Testis (tissue), 3 donors: Measurements from ENCODE around the gene TP53BP2. TPM values are rescaled to one million over a fixed set of nuclear protein-coding genes. Genes with fewer than 3 reads are reported as not detected.

Source experiments
- DNase-seq: peaks from one replicate; pipeline ENCODE4 v3.0.0-alpha.2; 2019
- H3K27ac ChIP-seq, 2 donors: fragments of 200-600 bp; sonication (generic); one replicate each; pipeline ENCODE4 v1.5.1; 2019
- H3K27me3 ChIP-seq: fragments of 200-600 bp; sonication (generic); one replicate; pipeline ENCODE4 v1.5.1; 2019
- H3K36me3 ChIP-seq: fragments of 200-600 bp; sonication (generic); one replicate; pipeline ENCODE4 v1.5.1; 2017; ENCODE audit warnings: low read depth; ENCODE audit errors: missing control alignments
- H3K4me1 ChIP-seq: fragments of 200-600 bp; sonication (generic); one replicate; pipeline ENCODE4 v1.5.1; 2019
- H3K4me3 ChIP-seq, 2 donors: fragments of 200-600 bp; sonication (generic); one replicate each; pipeline ENCODE4 v1.5.1; 2017 to 2019
- H3K9me3 ChIP-seq: fragments of 200-600 bp; sonication (generic); one replicate; pipeline ENCODE4 v1.5.1; 2017
- CTCF ChIP-seq, 3 experiments: fragments of 450-650 bp in 2 of 3; fragments of 200-600 bp in 1 of 3; sonication (generic) in 1 of 3; IDR thresholded peaks; one replicate each; pipeline ENCODE4 v1.5.1; 2016 to 2019; ENCODE audit warnings: antibody characterized with exemption in 3 of 3, mild to moderate bottlenecking in 2 of 3, moderate library complexity in 1 of 3
- POLR2A ChIP-seq: fragments of 450-650 bp; IDR thresholded peaks from one replicate; pipeline ENCODE4 v1.6.1; 2017; ENCODE audit warnings: antibody characterized with exemption, mild to moderate bottlenecking, moderate library complexity
- WGBS, 2 donors: methylation state at CpG; one replicate each; pipeline ENCODE4 v1.1.5; 2018; 5-methylcytosine and 5-hydroxymethylcytosine counted together
- intact Hi-C: fragments of 100-400 bp; cut with DNase I; formaldehyde crosslinking; loops from one replicate; pipeline ENCODE4 v1.15.1; 2023; ENCODE audit warnings: low total_unique reads
- polyA plus RNA-seq: library from polyadenylated mRNA; stranded (reverse); fragments of 350-450 nt; fragmentation: Illumina TruSeq; extraction: RNeasy Lipid Tissue Mini Kit (QIAGEN cat#74804); gene quantifications from one replicate; pipeline ENCODE4 v1.2.3, GENCODE V29; 2014; ENCODE audit warnings: low read depth, low replicate concordance; ENCODE audit not compliant: insufficient read depth
- total RNA-seq, 2 donors: library from RNA; depleted of rRNA; stranded (reverse); fragments of >200 nt; gene quantifications; one replicate each; pipeline ENCODE4 v1.2.3, GENCODE V29; 2016

Gene TP53BP2
- total and polyA plus RNA-seq, 3 donors from 2014 or later: 29.6 to 99.3 (median 64.3) TPM

DNA sequence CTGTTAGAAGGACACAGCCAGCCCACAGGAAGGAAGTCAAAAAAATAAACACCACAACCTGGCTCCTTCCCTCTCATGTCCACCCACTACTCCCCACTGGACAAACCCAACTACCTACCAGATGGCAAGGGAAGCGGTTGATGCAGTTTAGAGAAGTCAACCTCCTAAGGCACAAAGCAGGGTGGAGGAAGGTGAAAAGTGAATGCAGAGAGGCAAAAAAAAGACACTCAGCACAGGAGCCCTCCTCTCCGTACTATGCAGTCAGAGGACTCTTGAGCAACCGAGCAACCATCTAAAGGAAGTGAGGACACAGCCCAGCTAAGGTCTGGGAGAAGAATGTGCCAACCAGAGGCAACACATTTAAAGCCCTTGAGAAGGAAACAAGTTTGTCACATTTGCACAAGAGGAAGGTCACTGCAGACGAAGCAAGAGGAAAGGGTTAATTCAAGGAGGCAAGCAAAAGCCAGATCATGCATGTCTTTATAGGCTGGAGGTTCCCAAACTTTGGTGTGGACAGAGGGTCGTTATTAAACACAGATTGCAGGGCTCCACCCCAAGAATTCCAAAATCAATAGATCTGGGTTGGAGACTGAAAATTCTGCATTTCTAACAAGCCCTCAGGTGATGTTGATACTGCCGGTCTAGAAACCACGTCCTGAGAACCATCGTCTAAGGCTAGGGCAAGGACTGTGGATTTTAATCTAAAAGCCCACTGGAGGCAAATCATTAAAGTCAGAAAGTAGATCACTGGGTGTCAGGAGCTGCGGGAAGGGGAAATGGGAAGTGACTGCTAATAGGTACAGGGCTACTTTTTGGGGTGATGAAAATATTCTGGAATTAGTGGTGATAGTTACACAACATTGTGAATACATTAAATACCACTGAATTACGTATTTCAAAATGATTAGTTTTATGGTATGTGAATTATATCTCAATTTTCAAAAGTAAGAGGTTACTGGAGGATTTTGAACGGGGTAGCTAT is 19.7 kb downstream of the TP53BP2 start:
- H3K36me3 ChIP-seq: no peaks in the 10 kb centered on the region
- no peak overlapping the region for H3K27ac ChIP-seq
- no peak overlapping the region for H3K4me3 ChIP-seq
- WGBS, 2 donors: 77 to 82% methylated on average over 11 of the region's 11 CpGs
- intact Hi-C loops: no loop called here
- no peaks in the 10 kb centered on the region for H3K9me3 ChIP-seq
- H3K4me1 ChIP-seq: peaks cover 11% of the 10 kb centered on the region
- H3K27me3 ChIP-seq: no peaks in the 10 kb centered on the region
- TF ChIP-seq POLR2A (no peak), CTCF (IDR thresholded peaks at IDR 0.05) (no peak)
- no peak for DNase-seq

DNA sequence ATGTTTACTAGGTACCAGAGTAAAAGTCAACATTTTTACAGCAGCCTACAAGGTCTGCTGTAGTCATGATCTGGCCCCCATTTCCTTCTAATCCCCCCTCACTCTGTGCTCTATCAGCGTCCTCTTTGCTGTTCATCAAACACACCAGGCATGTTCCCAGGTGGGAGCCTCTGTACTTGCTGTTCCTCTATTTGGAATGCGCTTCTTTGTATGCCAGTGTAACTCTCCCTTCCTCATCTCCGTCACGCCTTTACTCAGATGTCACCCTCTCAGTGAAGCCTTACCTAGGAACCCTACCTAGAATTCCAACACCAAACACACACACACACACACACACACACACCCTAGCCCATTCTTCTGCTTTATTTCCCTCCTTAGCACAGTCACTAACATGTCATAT is 21.0 kb downstream of the TP53BP2 start:
- H3K4me1 ChIP-seq: peaks cover 11% of the 10 kb centered on the region
- DNase-seq: no peak
- no peak overlapping the region for H3K4me3 ChIP-seq
- H3K27ac ChIP-seq: no peak overlapping the region
- WGBS, 2 donors: 72 to 91% methylated on average over 4 of the region's 4 CpGs
- intact Hi-C loops: no loop called here
- no peaks in the 10 kb centered on the region for H3K36me3 ChIP-seq
- no peaks in the 10 kb centered on the region for H3K27me3 ChIP-seq
- TF ChIP-seq CTCF (IDR thresholded peaks at IDR 0.05) (no peak), POLR2A (no peak)
- no peaks in the 10 kb centered on the region for H3K9me3 ChIP-seq

- WGBS, 2 donors: 91 to 93% methylated on average over 9 of the region's 9 CpGs
- no peak overlapping the region for H3K4me3 ChIP-seq
- H3K27ac ChIP-seq: no peak overlapping the region
- TF ChIP-seq CTCF (IDR thresholded peaks at IDR 0.05): no peak
- no peak for TF ChIP-seq POLR2A
- intact Hi-C loops: no loop called here
- H3K27me3 ChIP-seq: no peaks in the 10 kb centered on the region
- peaks cover 11% of the 10 kb centered on the region for H3K4me1 ChIP-seq
- H3K9me3 ChIP-seq: no peaks in the 10 kb centered on the region
- H3K36me3 ChIP-seq: no peaks in the 10 kb centered on the region
- DNase-seq: no peak
These were observed 21.5 kb downstream of the TP53BP2 start for GRCh38 chr1:223824287-223824686.

DNA sequence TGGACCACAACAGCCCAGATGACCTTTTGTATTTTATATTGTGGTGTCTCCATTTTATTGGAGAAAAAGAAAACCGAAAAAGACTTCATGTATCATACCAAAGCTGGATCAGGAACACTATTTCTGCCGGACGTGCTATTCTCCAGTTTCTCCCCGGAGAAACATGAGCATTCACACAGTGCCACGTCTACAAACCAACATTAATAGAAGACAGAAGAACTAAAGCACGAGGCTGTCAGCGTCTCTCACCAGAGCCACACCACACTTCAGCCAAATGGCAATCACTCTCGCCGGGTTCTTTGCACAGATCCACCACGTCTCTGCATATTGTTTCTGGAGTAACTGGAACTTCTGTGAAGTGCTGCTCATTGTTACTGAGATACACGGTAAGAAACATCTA is 24.8 kb downstream of the TP53BP2 start:
- intact Hi-C loops: no loop called here
- WGBS, 2 donors: 75 to 81% methylated on average over 11 of the region's 11 CpGs

More for the DNA sequence above, 24.8 kb downstream of the TP53BP2 start:
- H3K9me3 ChIP-seq: no peaks in the 10 kb centered on the region
- H3K4me1 ChIP-seq: no peaks in the 10 kb centered on the region
- H3K4me3 ChIP-seq: no peak overlapping the region
- no peak overlapping the region for H3K27ac ChIP-seq
- H3K36me3 ChIP-seq: no peaks in the 10 kb centered on the region
- no peaks in the 10 kb centered on the region for H3K27me3 ChIP-seq
- TF ChIP-seq POLR2A: no peak
- TF ChIP-seq CTCF (IDR thresholded peaks at IDR 0.05): no peak
- DNase-seq: no peak
